Astrocyte (in vitro differentiated cells and primary cell): ENCODE measurements around the gene LGALS3BP.

ENCODE experiments used
- EZH2 ChIP-seq: IDR thresholded peaks from 2 replicates; pipeline ENCODE4 v1.6.1; 2012; ENCODE audit warnings: mild to moderate bottlenecking, low read length, inconsistent platforms; ENCODE audit not compliant: insufficient read depth
- TF ChIP-seq, protein P1 (sequence below): IDR thresholded peaks from 2 replicates; pipeline ENCODE4 v1.5.1; 2011; ENCODE audit warnings: low read depth, mild to moderate bottlenecking, inconsistent platforms, low read length, moderate library complexity; ENCODE audit not compliant: insufficient read depth

DNA sequence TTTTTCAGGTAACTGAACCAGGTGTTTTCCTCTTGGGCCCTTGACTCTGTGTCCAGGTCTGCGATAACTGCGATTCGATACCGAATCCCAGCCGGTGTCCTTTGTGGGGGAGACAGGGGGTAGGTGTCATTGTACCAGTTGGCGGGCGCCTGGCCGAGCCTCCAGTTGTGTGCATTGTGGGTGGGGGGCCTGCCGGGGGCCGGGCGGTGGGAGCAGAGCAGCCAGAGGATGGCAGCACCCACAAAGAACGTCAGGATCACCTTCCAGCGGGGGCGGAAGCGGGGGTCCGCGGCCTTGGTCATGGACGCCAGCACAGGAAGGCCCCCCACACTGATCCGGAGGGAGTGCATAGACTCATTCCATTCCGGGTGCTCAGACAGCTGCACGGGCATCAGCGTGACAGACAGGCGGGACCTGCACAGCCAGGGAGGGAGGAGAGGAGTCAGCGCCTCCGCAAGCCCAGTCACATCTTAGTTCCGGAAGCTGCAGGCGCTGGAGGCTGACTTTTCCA is 17.6 kb upstream of the LGALS3BP start:
- TF ChIP-seq, protein P1, sequence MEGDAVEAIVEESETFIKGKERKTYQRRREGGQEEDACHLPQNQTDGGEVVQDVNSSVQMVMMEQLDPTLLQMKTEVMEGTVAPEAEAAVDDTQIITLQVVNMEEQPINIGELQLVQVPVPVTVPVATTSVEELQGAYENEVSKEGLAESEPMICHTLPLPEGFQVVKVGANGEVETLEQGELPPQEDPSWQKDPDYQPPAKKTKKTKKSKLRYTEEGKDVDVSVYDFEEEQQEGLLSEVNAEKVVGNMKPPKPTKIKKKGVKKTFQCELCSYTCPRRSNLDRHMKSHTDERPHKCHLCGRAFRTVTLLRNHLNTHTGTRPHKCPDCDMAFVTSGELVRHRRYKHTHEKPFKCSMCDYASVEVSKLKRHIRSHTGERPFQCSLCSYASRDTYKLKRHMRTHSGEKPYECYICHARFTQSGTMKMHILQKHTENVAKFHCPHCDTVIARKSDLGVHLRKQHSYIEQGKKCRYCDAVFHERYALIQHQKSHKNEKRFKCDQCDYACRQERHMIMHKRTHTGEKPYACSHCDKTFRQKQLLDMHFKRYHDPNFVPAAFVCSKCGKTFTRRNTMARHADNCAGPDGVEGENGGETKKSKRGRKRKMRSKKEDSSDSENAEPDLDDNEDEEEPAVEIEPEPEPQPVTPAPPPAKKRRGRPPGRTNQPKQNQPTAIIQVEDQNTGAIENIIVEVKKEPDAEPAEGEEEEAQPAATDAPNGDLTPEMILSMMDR = no peak
- TF ChIP-seq EZH2 = no peak
